HCT116 (cell line): Measurements from ENCODE around the gene CRY1. TPM values are rescaled to one million over a fixed set of nuclear protein-coding genes. Genes with fewer than 3 reads are reported as not detected.

Experiments used
- ATAC-seq: fragments of 200-7000 bp; cut with Tn5 transposase; 2 replicates; pipeline ENCODE4 v1.9.1; 2020; ENCODE audit warnings: mild to moderate bottlenecking, moderate library complexity
- BruUV-seq: library from RNA; stranded (reverse); fragments of 400-500 nt; replicated peaks from 2 replicates; lab custom pipeline; 2021; lab: Mats Ljungman, UMichigan
- CTCF ChIA-PET: fragments of 300-600 bp; sonication (Branson Sonifier 250); formaldehyde crosslinking; loops from one replicate; lab custom pipeline; 2021; ENCODE audit warnings: antibody characterized with exemption; lab: Charles Lee
- POLR2A ChIA-PET: fragments of 300-600, 350-600 bp; sonication (Branson Sonifier 250); formaldehyde crosslinking; loops from one replicate; lab custom pipeline; 2021; ENCODE audit warnings: antibody characterized with exemption; lab: Charles Lee
- RAD21 ChIA-PET, 2 experiments: fragments of 300-600 bp; sonication (Branson Sonifier 250); formaldehyde crosslinking; loops; one replicate each; lab custom pipeline; 2023; ENCODE audit warnings: low total read pairs in 2 of 2; ENCODE audit not compliant: uncharacterized antibody in 2 of 2, unreplicated experiment in 2 of 2, low non-redundant PET in 1 of 2; lab: Charles Lee
- DNase-seq: peaks from one replicate; pipeline ENCODE4 v3.0.0-alpha.2; 2010; ENCODE audit warnings: low read depth, low spot score
- H2AFZ ChIP-seq: fragments of 200-600 bp; shearing (Covaris generic), sonication (generic); 2 replicates; pipeline ENCODE4 v1.6.1; 2017; ENCODE audit warnings: low read depth, mixed run types, mixed read lengths, antibody characterized with exemption, low read length; ENCODE audit not compliant: poor library complexity, severe bottlenecking
- H3K27ac ChIP-seq: 2 replicates; pipeline ENCODE4 v1.5.1; 2012; ENCODE audit warnings: low read depth, low read length
- H3K27me3 ChIP-seq: fragments of 200-600 bp; sonication (generic); 2 replicates; pipeline ENCODE4 v1.6.1; 2016; ENCODE audit warnings: mixed run types, low read length, mixed read lengths; ENCODE audit not compliant: insufficient read depth
- H3K36me3 ChIP-seq, 2 experiments: fragments of 200-500 bp in 1 of 2; fragments of 200-600 bp in 1 of 2; sonication (Bioruptor generic) in 1 of 2; sonication (generic) in 1 of 2; 2 replicates each; pipeline versions ENCODE4 v1.5.1 to v1.6.1; 2014 to 2016; ENCODE audit warnings: low read length in 2 of 2, inconsistent platforms in 1 of 2, mixed read lengths in 1 of 2, mixed run types in 1 of 2; ENCODE audit not compliant: insufficient read depth in 2 of 2, control insufficient read depth in 1 of 2
- H3K4me1 ChIP-seq, 2 experiments: fragments of 200-600 bp in 1 of 2; sonication (generic) in 1 of 2; 2 replicates each; pipeline versions ENCODE4 v1.5.1 to v1.6.1; 2012 to 2017; ENCODE audit warnings: low read length in 2 of 2, inconsistent platforms in 1 of 2, mild to moderate bottlenecking in 1 of 2, mixed read lengths in 1 of 2, mixed run types in 1 of 2, moderate library complexity in 1 of 2; ENCODE audit not compliant: insufficient read depth in 2 of 2, control insufficient read depth in 1 of 2
- H3K4me2 ChIP-seq: fragments of 200-600 bp; sonication (generic); 2 replicates; pipeline ENCODE4 v1.6.1; 2017; ENCODE audit warnings: mixed run types, low read length, mixed read lengths
- H3K4me3 ChIP-seq, 2 experiments: fragments of 200-600 bp in 1 of 2; sonication (generic) in 1 of 2; replicated peaks in 1 of 2; 2 replicates each; pipeline ENCODE4 v1.5.1; 2011 to 2016; ENCODE audit warnings: low read length in 2 of 2, control low read depth in 1 of 2, low read depth in 1 of 2, mild to moderate bottlenecking in 1 of 2, mixed read lengths in 1 of 2, mixed run types in 1 of 2
- H3K79me2 ChIP-seq: fragments of 200-600 bp; sonication (generic); 2 replicates; pipeline ENCODE4 v1.6.1; 2017; ENCODE audit warnings: mild to moderate bottlenecking, mixed run types, low read length, moderate library complexity, mixed read lengths; ENCODE audit not compliant: insufficient read depth
- H3K9ac ChIP-seq: fragments of 200-600 bp; sonication (generic); 2 replicates; pipeline ENCODE4 v1.6.1; 2016; ENCODE audit warnings: low read length, mixed read lengths
- H3K9me2 ChIP-seq: fragments of 200-600 bp; sonication (generic), shearing (Covaris generic); 2 replicates; pipeline ENCODE4 v1.6.1; 2017; ENCODE audit warnings: mixed run types, mild to moderate bottlenecking, moderate library complexity; ENCODE audit not compliant: insufficient read depth
- H3K9me3 ChIP-seq, 2 experiments: fragments of 200-500 bp in 1 of 2; fragments of 200-600 bp in 1 of 2; sonication (Bioruptor generic) in 1 of 2; sonication (generic) in 1 of 2; 2 replicates each; pipeline ENCODE4 v1.6.1; 2014 to 2017; ENCODE audit warnings: low read length in 2 of 2, mixed read lengths in 2 of 2, inconsistent platforms in 1 of 2, low read depth in 1 of 2, mild to moderate bottlenecking in 1 of 2, mixed run types in 1 of 2, moderate library complexity in 1 of 2; ENCODE audit not compliant: control insufficient read depth in 1 of 2, insufficient read depth in 1 of 2
- H4K20me1 ChIP-seq: fragments of 200-600 bp; sonication (generic), shearing (Covaris generic); 2 replicates; pipeline ENCODE4 v1.6.1; 2017; ENCODE audit warnings: mixed run types, mild to moderate bottlenecking, moderate library complexity; ENCODE audit not compliant: insufficient read depth
- ATF3 ChIP-seq: IDR thresholded peaks from 2 replicates; pipeline ENCODE4 v1.6.1; 2012
- CBX3 ChIP-seq: IDR thresholded peaks from 2 replicates; pipeline ENCODE4 v1.6.1; 2012; ENCODE audit warnings: low read depth
- CTCF ChIP-seq, 3 experiments: fragments of 200-600 bp in 1 of 3; sonication (generic) in 1 of 3; IDR thresholded peaks in 2 of 3; conservative IDR thresholded peaks in 1 of 3; 2 replicates each; pipeline ENCODE4 v1.5.1; 2012 to 2017; ENCODE audit warnings: low read depth in 2 of 3, low read length in 2 of 3, antibody characterized with exemption in 1 of 3, borderline replicate concordance in 1 of 3, control low read depth in 1 of 3, mild to moderate bottlenecking in 1 of 3, mixed read lengths in 1 of 3, mixed run types in 1 of 3, moderate library complexity in 1 of 3; ENCODE audit not compliant: insufficient read depth in 1 of 3
- EZH2 ChIP-seq: fragments of 200-600 bp; sonication (generic); IDR thresholded peaks from 2 replicates; pipeline ENCODE4 v1.6.1; 2017; ENCODE audit warnings: antibody characterized with exemption, mixed run types
- EZH2phosphoT487 ChIP-seq: fragments of 200-600 bp; IDR thresholded peaks from 2 replicates; pipeline ENCODE4 v1.6.1; 2018; ENCODE audit warnings: antibody characterized with exemption, borderline replicate concordance
- FOSL1 ChIP-seq: IDR thresholded peaks from 2 replicates; pipeline ENCODE4 v1.6.1; 2012; ENCODE audit warnings: low read depth
- JUND ChIP-seq: IDR thresholded peaks from 2 replicates; pipeline ENCODE4 v1.6.1; 2012
- MAX ChIP-seq: IDR thresholded peaks from 2 replicates; pipeline ENCODE4 v1.6.1; 2012
- POLR2AphosphoS5 ChIP-seq: IDR thresholded peaks from 2 replicates; pipeline ENCODE4 v1.6.1; 2011; ENCODE audit warnings: mild to moderate bottlenecking, low read depth, low read length, moderate library complexity
- RAD21 ChIP-seq: IDR thresholded peaks from 2 replicates; pipeline ENCODE4 v1.6.1; 2012; ENCODE audit warnings: low read depth, mild to moderate bottlenecking
- SIN3A ChIP-seq: IDR thresholded peaks from 2 replicates; pipeline ENCODE4 v1.6.1; 2012; ENCODE audit warnings: low read depth
- SRF ChIP-seq: IDR thresholded peaks from 2 replicates; pipeline ENCODE4 v1.6.1; 2012; ENCODE audit warnings: low read depth
- YY1 ChIP-seq: IDR thresholded peaks from 2 replicates; pipeline ENCODE4 v1.6.1; 2011; ENCODE audit warnings: low read length, low read depth, moderate library complexity, mild to moderate bottlenecking; ENCODE audit not compliant: insufficient replicate concordance; ENCODE audit errors: extremely low read depth
- ZFX ChIP-seq: fragments of 450-650 bp; IDR thresholded peaks from 2 replicates; pipeline ENCODE4 v1.6.1; 2017
- ZNF274 ChIP-seq: fragments of 200-500 bp; sonication (Bioruptor generic); IDR thresholded peaks from 2 replicates; pipeline ENCODE4 v1.6.1; 2014; ENCODE audit warnings: mild to moderate bottlenecking, low read depth, low read length, inconsistent platforms
- intact Hi-C: fragments of 100-400 bp; cut with micrococcal nuclease; formaldehyde crosslinking; loops from 2 replicates; pipeline ENCODE4 v1.10.0; 2022
- total RNA-seq: library from RNA; stranded (reverse); gene quantifications from one replicate; pipeline ENCODE4 v1.2.1, GENCODE V29; 2021; ENCODE audit not compliant: unreplicated experiment

CRY1 gene
- total RNA-seq, 1 experiment from 2014 or later, result 16.3 TPM

- TF ChIP-seq CTCF (IDR thresholded peaks at IDR 0.05 in 2 of 3, conservative IDR thresholded peaks at IDR 0.05 in 1 of 3; ENCODE audit: borderline replicate concordance in 1 of 3, insufficient read depth in 1 of 3, low read depth in 2 of 3, low read length in 2 of 3), result no peak
- no peak for TF ChIP-seq EZH2
These were observed 506 bp downstream of the CRY1 start (continued) for GRCh38 chr12:107092669-107093416.

GRCh38 chr12:107091989-107092641 is 1.2 kb downstream of the CRY1 start:
- RAD21 ChIA-PET, result no interaction called here
- H4K20me1 ChIP-seq, result no peaks in the 10 kb centered on the region
- no peaks in the 10 kb centered on the region for H3K27me3 ChIP-seq
- peak overlapping the region; percentile 57; the same call in 1 of the 2 replicates for H3K27ac ChIP-seq
- no peaks in the 10 kb centered on the region for H3K9me2 ChIP-seq
- peaks cover 13 to 23% of the 10 kb centered on the region in 2 experiments for H3K4me1 ChIP-seq
- H3K9ac ChIP-seq, result peak overlapping the region; percentile 86
- H3K4me3 ChIP-seq, result peak overlapping the region; percentile 54 to 76
- TSS peak; percentile 57 for BruUV-seq
- POLR2A ChIA-PET, result no interaction called here
- H3K4me2 ChIP-seq, result peak overlapping the region; percentile 79
- intact Hi-C loops, result loop anchor here (1.0 kb wide), 1 partner anchor 515 kb away; no protein-coding TSS in a partner anchor
- CTCF ChIA-PET, result interaction anchor here (0.6 to 1.6 kb wide), 11 partner anchors 8 to 529 kb away, joined by 3 to 18 read pairs (median 4); no protein-coding TSS in a partner anchor
- no peaks in the 10 kb centered on the region for H3K9me3 ChIP-seq
- ATAC-seq (peak; percentile 54), DNase-seq (peak; percentile 96)
- no peaks in the 10 kb centered on the region for H3K36me3 ChIP-seq
- H3K79me2 ChIP-seq, result peaks cover 15% of the 10 kb centered on the region
- H2AFZ ChIP-seq, result no peak overlapping the region
- TF ChIP-seq CBX3 (peak; percentile 64; the same call in 1 of the 2 replicates), CTCF (IDR thresholded peaks at IDR 0.05 in 2 of 3, conservative IDR thresholded peaks at IDR 0.05 in 1 of 3; ENCODE audit: borderline replicate concordance in 1 of 3, insufficient read depth in 1 of 3, low read depth in 2 of 3, low read length in 2 of 3) (peak; percentile 77 to 98 (median 83)), YY1 (no peak), ZNF274 (no peak), JUND (0 out of 2 replicates have a peak, but pooled peaks have one; percentile 25), EZH2phosphoT487 (no peak), RAD21 (peak; percentile 68), MAX (peak; percentile 62), ATF3 (no peak), SIN3A (peak; percentile 27; the same call in 1 of the 2 replicates), ZFX (no peak), FOSL1 (no peak; the same call in 1 of the 2 replicates), POLR2AphosphoS5 (no peak), EZH2 (no peak), SRF (peak; percentile 51; the same call in 1 of the 2 replicates)
